Neural cell (in vitro differentiated cells): ENCODE measurements around the gene TGM1. TPM values are rescaled to one million over a fixed set of nuclear protein-coding genes. Genes with fewer than 3 reads are reported as not detected.
"Not testable (repeated sequence)": the region's sequence is repeated elsewhere in the genome, so short reads cannot be mapped to it uniquely, and the experiment has no call there.

Experiments
- H2AFZ ChIP-seq: fragments of 200-600, 300-800 bp; sonication (generic), shearing (Covaris generic); 2 replicates; pipeline ENCODE4 v1.6.0; 2014; ENCODE audit warnings: low read depth, mild to moderate bottlenecking, antibody characterized with exemption, low read length, moderate library complexity
- H3F3A ChIP-seq: fragments of 200-600 bp; shearing (Covaris generic); 2 replicates; pipeline ENCODE4 v1.6.1; 2016; ENCODE audit warnings: mild to moderate bottlenecking, moderate library complexity, mixed read lengths, antibody characterized with exemption, low read length; ENCODE audit not compliant: insufficient read depth, poor library complexity, severe bottlenecking
- H3K27ac ChIP-seq: fragments of 200-600, 300-800 bp; sonication (generic), shearing (Covaris generic); 2 replicates; pipeline ENCODE4 v1.5.1; 2014; ENCODE audit warnings: mild to moderate bottlenecking, low read length, moderate library complexity
- H3K27me3 ChIP-seq: fragments of 300-800, 200-600 bp; sonication (generic), shearing (Covaris generic); 2 replicates; pipeline ENCODE4 v1.6.0; 2014; ENCODE audit warnings: mild to moderate bottlenecking, low read depth, low read length, moderate library complexity; ENCODE audit not compliant: insufficient read depth
- H3K36me3 ChIP-seq: fragments of 300-800, 200-600 bp; sonication (generic), shearing (Covaris generic); 2 replicates; pipeline ENCODE4 v1.5.1; 2014; ENCODE audit warnings: mild to moderate bottlenecking, antibody characterized with exemption, low read length, moderate library complexity; ENCODE audit not compliant: insufficient read depth
- H3K4me2 ChIP-seq: fragments of 300-800, 200-600 bp; sonication (generic), shearing (Covaris generic); 2 replicates; pipeline ENCODE4 v1.6.0; 2014; ENCODE audit warnings: mild to moderate bottlenecking, low read length
- H3K4me3 ChIP-seq: fragments of 300-800, 200-600 bp; sonication (generic), shearing (Covaris generic); 2 replicates; pipeline ENCODE4 v1.5.1; 2014; ENCODE audit warnings: mild to moderate bottlenecking, low read length, moderate library complexity
- H3K79me2 ChIP-seq: fragments of 200-600 bp; shearing (Covaris generic); replicated peaks from 2 replicates; pipeline ENCODE4 v1.6.0; 2014; ENCODE audit warnings: mild to moderate bottlenecking, low read length, moderate library complexity; ENCODE audit not compliant: insufficient read depth
- H3K9ac ChIP-seq: fragments of 300-800, 200-600 bp; sonication (generic), shearing (Covaris generic); 2 replicates; pipeline ENCODE4 v1.6.1; 2016; ENCODE audit warnings: mild to moderate bottlenecking, low read length, mixed read lengths
- H3K9me2 ChIP-seq: fragments of 200-600 bp; shearing (Covaris generic); 2 replicates; pipeline ENCODE4 v1.6.1; 2016; ENCODE audit warnings: mild to moderate bottlenecking, low read length, mixed read lengths; ENCODE audit not compliant: insufficient read depth
- H3K9me3 ChIP-seq: fragments of 200-600, 300-800 bp; sonication (generic), shearing (Covaris generic); 2 replicates; pipeline ENCODE4 v1.6.1; 2016; ENCODE audit warnings: mild to moderate bottlenecking, mixed run types, low read length, moderate library complexity, mixed read lengths
- H4K20me1 ChIP-seq: fragments of 200-600 bp; shearing (Covaris generic); 2 replicates; pipeline ENCODE4 v1.6.1; 2016; ENCODE audit warnings: mild to moderate bottlenecking, mixed run types; ENCODE audit not compliant: insufficient read depth
- CTCF ChIP-seq: fragments of 450-650 bp; IDR thresholded peaks from 2 replicates; pipeline ENCODE4 v1.5.1; 2014; ENCODE audit warnings: antibody characterized with exemption, mild to moderate bottlenecking, moderate library complexity; ENCODE audit not compliant: poor library complexity, severe bottlenecking
- EP300 ChIP-seq: fragments of 450-650 bp; conservative IDR thresholded peaks from 2 replicates; pipeline ENCODE4 v1.6.1; 2014; ENCODE audit warnings: antibody characterized with exemption, mild to moderate bottlenecking, moderate library complexity; ENCODE audit not compliant: poor library complexity, severe bottlenecking
- EZH2 ChIP-seq: fragments of 200-600, 300-800 bp; shearing (Covaris generic), sonication (generic); IDR thresholded peaks from 2 replicates; pipeline ENCODE4 v1.6.1; 2014; ENCODE audit warnings: antibody characterized with exemption, low read length, borderline replicate concordance, mild to moderate bottlenecking; ENCODE audit not compliant: insufficient read depth, poor library complexity, severe bottlenecking
- MXI1 ChIP-seq: fragments of 450-650 bp; conservative IDR thresholded peaks from 2 replicates; pipeline ENCODE4 v1.6.1; 2014; ENCODE audit warnings: antibody characterized with exemption, mild to moderate bottlenecking; ENCODE audit not compliant: poor library complexity, severe bottlenecking
- POLR2AphosphoS5 ChIP-seq: IDR thresholded peaks from 2 replicates; pipeline ENCODE4 v1.6.1; 2012
- RAD21 ChIP-seq: fragments of 450-650 bp; conservative IDR thresholded peaks from 2 replicates; pipeline ENCODE4 v1.6.1; 2014; ENCODE audit warnings: antibody characterized with exemption, mild to moderate bottlenecking, moderate library complexity
- REST ChIP-seq: IDR thresholded peaks from 2 replicates; pipeline ENCODE4 v1.6.1; 2012; ENCODE audit warnings: borderline replicate concordance
- SMC3 ChIP-seq: fragments of 450-650 bp; conservative IDR thresholded peaks from 2 replicates; pipeline ENCODE4 v1.6.1; 2014; ENCODE audit warnings: antibody characterized with exemption, mild to moderate bottlenecking, moderate library complexity; ENCODE audit not compliant: poor library complexity
- TAF1 ChIP-seq: IDR thresholded peaks from 2 replicates; pipeline ENCODE4 v1.6.1; 2012; ENCODE audit warnings: low read depth
- polyA plus RNA-seq: library from polyadenylated mRNA; depleted of rRNA; stranded (reverse); fragments of >200 nt; gene quantifications from 2 replicates; pipeline ENCODE4 v1.2.3, GENCODE V29; 2014

TGM1 gene
- polyA plus RNA-seq, 1 donor from 2014 or later = 3.6 TPM

- H3F3A ChIP-seq = no peaks in the 10 kb centered on the region
- H3K4me3 ChIP-seq = no peak overlapping the region
- H3K27ac ChIP-seq = no peak overlapping the region
- H4K20me1 ChIP-seq = no peaks in the 10 kb centered on the region
- H3K36me3 ChIP-seq = no peaks in the 10 kb centered on the region
- H3K27me3 ChIP-seq = no peaks in the 10 kb centered on the region
- no peak overlapping the region for H2AFZ ChIP-seq
- no peak overlapping the region for H3K4me2 ChIP-seq
- H3K9me2 ChIP-seq = no peaks in the 10 kb centered on the region
- no peak for TF ChIP-seq RAD21
- TF ChIP-seq MXI1 = no peak
- TF ChIP-seq EP300 = no peak
- TF ChIP-seq EZH2 = no peak
- peaks cover 26% of the 10 kb centered on the region for H3K79me2 ChIP-seq
- no peak overlapping the region for H3K9ac ChIP-seq
- H3K9me3 ChIP-seq = no peaks in the 10 kb centered on the region
These were observed 36.5 kb downstream of the TGM1 start for GRCh38 chr14:24226473-24226872.

- H4K20me1 ChIP-seq = no peaks in the 10 kb centered on the region
- no peak overlapping the region for H3K27ac ChIP-seq
- H3K9me3 ChIP-seq = no peaks in the 10 kb centered on the region
- H3K79me2 ChIP-seq = peaks cover 16% of the 10 kb centered on the region
- no peak overlapping the region for H3K4me3 ChIP-seq
- H2AFZ ChIP-seq = no peak overlapping the region
- H3K4me2 ChIP-seq = no peak overlapping the region
- H3K9me2 ChIP-seq = no peaks in the 10 kb centered on the region
- H3K9ac ChIP-seq = no peak overlapping the region
- H3K36me3 ChIP-seq = no peaks in the 10 kb centered on the region
- H3K27me3 ChIP-seq = no peaks in the 10 kb centered on the region
- no peaks in the 10 kb centered on the region for H3F3A ChIP-seq
- TF ChIP-seq POLR2AphosphoS5 (no peak), MXI1 (no peak), TAF1 (no peak), SMC3 (no peak), REST (no peak), EZH2 (no peak), RAD21 (no peak), CTCF (no peak), EP300 (no peak)
These were observed 38.3 kb downstream of the TGM1 start for GRCh38 chr14:24224618-24225071.

DNA sequence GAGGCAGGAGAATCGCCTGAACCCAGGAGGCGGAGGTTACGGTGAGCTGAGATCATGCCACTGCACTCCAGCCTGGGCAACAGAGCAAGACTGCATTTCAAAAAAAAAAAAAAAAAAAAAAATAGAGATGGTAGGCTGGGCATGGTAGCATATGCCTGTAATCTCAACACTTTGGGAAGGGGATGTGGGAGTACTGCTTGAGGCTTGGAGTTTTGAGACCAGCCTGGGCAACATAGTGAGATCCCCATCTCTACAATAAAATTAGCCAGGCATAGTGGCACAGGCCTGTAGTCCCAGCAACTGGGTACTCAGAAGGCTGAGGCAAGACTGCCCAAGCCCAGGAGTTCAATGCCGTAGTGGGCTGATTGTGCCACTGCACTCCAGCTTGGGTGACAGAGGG lies 40.0 kb downstream of the TGM1 start:
- H4K20me1 ChIP-seq, H3K27ac ChIP-seq, H3K4me3 ChIP-seq, H3K4me2 ChIP-seq, H3K9me3 ChIP-seq, H3K79me2 ChIP-seq, H3F3A ChIP-seq, H3K27me3 ChIP-seq, H3K9me2 ChIP-seq, H3K9ac ChIP-seq, H3K36me3 ChIP-seq, H2AFZ ChIP-seq: not testable (repeated sequence)
